Measurements from ENCODE around the gene OR2B2. TPM values are rescaled to one million over a fixed set of nuclear protein-coding genes. Genes with fewer than 3 reads are reported as not detected.
A peak's percentile ranks its signal among the peaks of the same experiment; 100 is the strongest.

OR2B2 gene
- total and polyA plus RNA-seq, 2 of the 4 experiments (the other 2 are of a cell fraction), result not detected

DNA sequence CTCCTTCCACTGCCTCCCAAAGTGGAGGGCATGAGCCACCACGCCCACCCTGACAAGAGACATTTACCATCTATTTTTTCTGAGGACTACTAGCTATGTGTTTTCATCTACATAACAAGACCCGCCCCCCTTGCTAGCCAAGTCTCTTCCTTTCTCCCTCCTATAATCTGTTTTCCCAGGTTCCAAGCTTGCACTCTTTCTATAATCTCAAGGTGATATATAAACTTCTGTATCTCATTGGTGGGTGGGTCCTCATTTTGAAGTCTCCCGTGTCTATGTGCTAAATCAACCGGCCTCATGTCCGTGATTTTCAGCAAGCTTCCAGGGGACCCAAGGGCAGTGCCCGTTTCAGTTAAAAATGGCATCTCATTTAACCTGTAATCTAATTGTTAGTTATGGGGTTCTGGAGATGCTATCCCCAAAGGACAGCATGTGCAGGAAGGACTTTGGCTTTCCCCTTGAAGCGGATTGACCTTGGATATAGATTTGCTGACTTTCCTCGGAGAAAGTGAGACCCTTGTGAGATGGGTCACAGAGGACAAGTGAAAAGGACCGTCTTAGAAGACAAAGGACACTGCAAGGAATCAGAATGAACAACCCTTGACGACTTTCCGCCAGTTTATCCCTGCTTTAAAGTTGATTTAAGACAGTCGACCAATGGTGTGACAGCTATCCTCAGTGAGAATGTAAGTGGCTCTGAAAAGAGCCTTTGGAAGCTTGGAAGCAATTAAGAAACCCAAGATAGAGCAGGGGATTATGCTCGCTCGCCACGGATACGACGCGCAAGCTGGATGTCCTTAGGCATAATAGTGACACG is 22.4 kb downstream of the OR2B2 start (continued):
- TF ChIP-seq, protein P1, sequence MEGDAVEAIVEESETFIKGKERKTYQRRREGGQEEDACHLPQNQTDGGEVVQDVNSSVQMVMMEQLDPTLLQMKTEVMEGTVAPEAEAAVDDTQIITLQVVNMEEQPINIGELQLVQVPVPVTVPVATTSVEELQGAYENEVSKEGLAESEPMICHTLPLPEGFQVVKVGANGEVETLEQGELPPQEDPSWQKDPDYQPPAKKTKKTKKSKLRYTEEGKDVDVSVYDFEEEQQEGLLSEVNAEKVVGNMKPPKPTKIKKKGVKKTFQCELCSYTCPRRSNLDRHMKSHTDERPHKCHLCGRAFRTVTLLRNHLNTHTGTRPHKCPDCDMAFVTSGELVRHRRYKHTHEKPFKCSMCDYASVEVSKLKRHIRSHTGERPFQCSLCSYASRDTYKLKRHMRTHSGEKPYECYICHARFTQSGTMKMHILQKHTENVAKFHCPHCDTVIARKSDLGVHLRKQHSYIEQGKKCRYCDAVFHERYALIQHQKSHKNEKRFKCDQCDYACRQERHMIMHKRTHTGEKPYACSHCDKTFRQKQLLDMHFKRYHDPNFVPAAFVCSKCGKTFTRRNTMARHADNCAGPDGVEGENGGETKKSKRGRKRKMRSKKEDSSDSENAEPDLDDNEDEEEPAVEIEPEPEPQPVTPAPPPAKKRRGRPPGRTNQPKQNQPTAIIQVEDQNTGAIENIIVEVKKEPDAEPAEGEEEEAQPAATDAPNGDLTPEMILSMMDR (conservative IDR thresholded peaks at IDR 0.05; ENCODE audit: low read depth, low read length), result no peak
- TF ChIP-seq MAFK (IDR thresholded peaks at IDR 0.05; ENCODE audit: low read depth, low read length), result no peak

DNA sequence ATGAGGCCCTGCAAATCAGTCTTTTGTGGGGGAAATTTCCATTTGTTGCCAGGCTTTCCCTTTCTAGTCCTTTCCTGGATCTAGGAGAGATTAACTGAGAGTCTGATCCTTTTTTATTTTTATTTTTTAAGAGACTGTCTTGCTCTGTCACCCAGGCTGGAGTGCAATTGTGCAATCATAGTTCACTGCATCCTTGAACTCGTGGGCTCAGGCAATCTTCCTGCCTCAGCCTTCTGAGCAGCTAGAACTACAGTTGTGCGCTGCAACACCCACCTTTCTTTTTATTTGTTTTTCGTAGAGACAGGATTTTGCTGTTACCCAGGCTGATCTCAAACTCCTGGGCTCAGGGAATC is 22.9 kb downstream of the OR2B2 start:
- no peak overlapping the region for H2AK9ac ChIP-seq (replicated peaks; ENCODE audit: low read depth, low read length, poor library complexity)

More for the DNA sequence above, 22.9 kb downstream of the OR2B2 start:
- Histone ChIP-seq H4K5ac (ENCODE audit: low read depth, low read length) (no peak overlapping the region), H3K14ac (replicated peaks; ENCODE audit: low read depth, low read length) (no peak overlapping the region; the same call in 1 of the 2 replicates), H2BK15ac (ENCODE audit: low read depth, low read length) (no peak overlapping the region), H2BK120ac (ENCODE audit: low read depth, low read length) (0 out of 2 replicates have a peak overlapping the region, but pooled peaks have one; percentile 32), H3K27me3 (ENCODE audit: control insufficient read depth, insufficient read depth, low read length) (no peaks in the 10 kb centered on the region), H3K4me2 (ENCODE audit: low read depth, low read length) (0 out of 2 replicates have a peak overlapping the region, but pooled peaks have one; percentile 23), H3K9me3 (ENCODE audit: control insufficient read depth, insufficient read depth, low read length) (no peaks in the 10 kb centered on the region), H3K23ac (ENCODE audit: low read depth, low read length) (peak overlapping the region; percentile 82; the same call in 1 of the 2 replicates), H3K18ac (ENCODE audit: low read depth, low read length) (no peak overlapping the region), H4K91ac (ENCODE audit: insufficient read depth, low read depth, low read length) (no peak overlapping the region), H3K4me3 (ENCODE audit: insufficient read depth, low read depth, low read length) (no peak overlapping the region), H3K79me1 (ENCODE audit: low read depth in 1 of 2, low read length in 2 of 2) (no peaks in the 10 kb centered on the region), H3K9me1 (ENCODE audit: insufficient read depth, low read length) (0 out of 2 replicates have a peak, but pooled peaks cover 3% of the 10 kb centered on the region), H3K56ac (ENCODE audit: extremely low read depth, insufficient read depth, low read length) (no peak overlapping the region), H4K20me1 (ENCODE audit: insufficient read depth, low read length) (no peaks in the 10 kb centered on the region), H3K4me1 (ENCODE audit: control insufficient read depth, insufficient read depth, low read length) (peaks cover 5% of the 10 kb centered on the region), H3K9ac (ENCODE audit: low read depth, low read length) (no peak overlapping the region), H4K8ac (ENCODE audit: low read depth in 2 of 2, low read length in 2 of 2) (no peak overlapping the region), H3K36me3 (ENCODE audit: control insufficient read depth, insufficient read depth, low read length) (no peaks in the 10 kb centered on the region), H2AK5ac (ENCODE audit: low read depth, low read length) (no peak overlapping the region), H2AFZ (replicated peaks; ENCODE audit: low read length, poor library complexity) (peak overlapping the region; percentile 47), H3K27ac (ENCODE audit: insufficient read depth, low read length) (0 out of 2 replicates have a peak overlapping the region, but pooled peaks have one; percentile 1), H3K4ac (ENCODE audit: low read depth, low read length) (peak overlapping the region; percentile 36; the same call in 1 of the 2 replicates), H2BK20ac (ENCODE audit: low read depth, low read length) (no peak overlapping the region), H2BK5ac (ENCODE audit: low read depth, low read length, poor library complexity, severe bottlenecking) (peak overlapping the region; percentile 3)
- intact Hi-C loops (cut with micrococcal nuclease), result no loop called here
- in situ Hi-C loops (cut with MboI; ENCODE audit: low sequenced_read_pairs), result no loop called here
- dilution Hi-C loops (cut with HindIII; ENCODE audit: low sequenced_read_pairs, unreplicated experiment), result loop anchor here (25.0 kb wide), 1 partner anchor 752 kb away; a partner anchor contains a TSS
- ChIA-PET CTCF (no interaction called here), POLR2A (ENCODE audit: unreplicated experiment) (no interaction called here)
- WGBS, 2 experiments (ENCODE audit: extremely low coverage in 2 of 2, insufficient read length in 1 of 2), result 20% methylated on average over 1 of the region's 3 CpGs; no CpG with 5 or more reads in 1 of the 2 experiments
- ATAC-seq (ENCODE audit: low read depth) (no peak), DNase-seq (peak; percentile 6)
- BruUV-seq (replicated peaks), result no TSS peak
- no peak for TF ChIP-seq MAZ (IDR thresholded peaks at IDR 0.05; ENCODE audit: borderline replicate concordance, low read depth, low read length)
- no peak for TF ChIP-seq MXI1 (IDR thresholded peaks at IDR 0.05; ENCODE audit: borderline replicate concordance, low read depth, low read length)
- TF ChIP-seq BHLHE40 (IDR thresholded peaks at IDR 0.05; ENCODE audit: low read depth, low read length), result no peak
- no peak for TF ChIP-seq SMC3 (IDR thresholded peaks at IDR 0.05; ENCODE audit: low read depth, low read length)
- TF ChIP-seq CEBPB (IDR thresholded peaks at IDR 0.05; ENCODE audit: low read depth, low read length), result peak; percentile 87

All from IMR-90 (cell line).